Right renal pelvis (tissue), 4 donors: ENCODE measurements around the gene FZD8. TPM values are rescaled to one million over a fixed set of nuclear protein-coding genes. Genes with fewer than 3 reads are reported as not detected.

ENCODE experiments used
- DNase-seq, 4 donors: peaks; one replicate each; pipeline ENCODE4 v3.0.0-alpha.2; 2013; ENCODE audit warnings: low read depth in 4 of 4, low spot score in 3 of 4, missing footprints in 1 of 4
- polyA plus RNA-seq, 4 donors: library from polyadenylated mRNA; unstranded; fragments of 120-200 nt; gene quantifications; one replicate each; pipeline ENCODE4 v1.2.1, GENCODE V29; 2013; ENCODE audit not compliant: insufficient read length in 4 of 4

The FZD8 gene
- polyA plus RNA-seq, 4 donors, result 11.9 to 17.5 (median 15.1) TPM

- DNase-seq, result no peak
Observed at GRCh38 chr10:35641676-35642034, 441 bp downstream of the FZD8 start.

DNA sequence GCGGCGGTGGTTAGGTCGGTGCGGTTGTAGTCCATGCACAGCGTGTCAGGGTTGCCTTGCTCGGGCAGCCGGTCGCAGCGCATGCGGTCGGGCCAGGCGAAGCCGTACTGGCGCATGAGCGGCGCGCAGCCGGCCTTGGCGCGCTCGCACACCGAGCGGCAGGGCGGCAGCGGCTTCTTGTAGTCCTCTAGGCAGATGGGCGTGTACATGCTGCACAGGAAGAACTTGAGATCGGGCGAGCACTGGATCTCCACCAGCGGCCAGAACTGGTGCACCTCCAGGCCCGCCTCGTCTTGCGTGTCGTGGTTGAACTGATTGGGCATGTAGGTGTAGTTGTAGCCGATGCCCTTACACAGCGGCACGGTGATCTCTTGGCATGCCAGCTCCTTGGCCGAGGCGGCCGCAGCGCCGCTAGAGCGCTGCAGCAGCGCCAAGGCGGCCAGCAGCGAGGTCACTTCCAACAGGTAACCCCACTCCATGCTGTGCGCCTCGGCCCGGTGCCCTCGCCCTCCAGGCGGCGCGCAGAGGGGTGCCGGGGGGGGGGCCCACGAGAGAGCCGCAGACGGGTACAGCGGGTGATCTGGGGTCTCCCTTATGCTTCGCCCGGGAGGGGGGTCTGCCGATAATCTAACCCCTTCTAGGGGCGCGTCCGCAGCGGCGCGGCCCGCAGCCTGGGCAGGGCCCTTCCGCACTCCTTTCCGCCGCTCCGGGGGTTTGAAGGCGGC is 983 bp downstream of the FZD8 start:
- DNase-seq, result peak in 1 of 4 donors; percentile 51

- peak in 1 of 4 donors; percentile 54 for DNase-seq
Observed at GRCh38 chr10:35640474-35640873, 1.6 kb downstream of the FZD8 start.

DNA sequence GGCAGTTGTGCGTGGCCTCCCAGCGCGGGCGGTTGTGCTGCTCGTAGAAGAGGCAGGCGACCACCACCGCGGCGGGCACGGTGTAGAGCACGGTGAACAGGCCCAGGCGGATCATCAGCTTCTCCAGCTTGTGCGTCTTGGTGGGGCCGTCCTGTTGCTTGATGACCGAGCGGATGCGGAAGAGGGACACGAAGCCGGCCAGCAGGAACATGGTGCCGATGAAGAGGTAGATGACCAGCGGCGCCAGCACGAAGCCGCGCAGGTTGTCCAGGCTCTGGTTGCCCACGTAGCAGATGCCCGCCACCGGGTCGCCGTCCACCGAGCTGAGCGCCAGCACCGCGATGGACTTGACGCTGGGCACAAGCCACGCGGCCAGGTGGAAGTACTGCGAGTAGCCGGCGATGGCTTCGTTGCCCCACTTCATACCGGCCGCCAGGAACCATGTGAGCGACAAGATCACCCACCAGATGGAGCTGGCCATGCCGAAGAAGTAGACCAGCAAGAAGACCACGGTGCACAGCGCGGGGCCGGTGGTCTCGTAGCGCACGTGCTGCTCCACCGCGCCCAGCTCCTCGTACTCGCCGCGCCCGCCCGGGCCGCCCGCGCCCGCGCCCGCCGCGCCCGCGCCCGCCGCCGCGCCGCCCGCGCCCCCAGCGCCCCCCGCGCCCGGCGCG is 2.2 kb downstream of the FZD8 start:
- DNase-seq, result peak in 1 of 4 donors; percentile 19

DNA sequence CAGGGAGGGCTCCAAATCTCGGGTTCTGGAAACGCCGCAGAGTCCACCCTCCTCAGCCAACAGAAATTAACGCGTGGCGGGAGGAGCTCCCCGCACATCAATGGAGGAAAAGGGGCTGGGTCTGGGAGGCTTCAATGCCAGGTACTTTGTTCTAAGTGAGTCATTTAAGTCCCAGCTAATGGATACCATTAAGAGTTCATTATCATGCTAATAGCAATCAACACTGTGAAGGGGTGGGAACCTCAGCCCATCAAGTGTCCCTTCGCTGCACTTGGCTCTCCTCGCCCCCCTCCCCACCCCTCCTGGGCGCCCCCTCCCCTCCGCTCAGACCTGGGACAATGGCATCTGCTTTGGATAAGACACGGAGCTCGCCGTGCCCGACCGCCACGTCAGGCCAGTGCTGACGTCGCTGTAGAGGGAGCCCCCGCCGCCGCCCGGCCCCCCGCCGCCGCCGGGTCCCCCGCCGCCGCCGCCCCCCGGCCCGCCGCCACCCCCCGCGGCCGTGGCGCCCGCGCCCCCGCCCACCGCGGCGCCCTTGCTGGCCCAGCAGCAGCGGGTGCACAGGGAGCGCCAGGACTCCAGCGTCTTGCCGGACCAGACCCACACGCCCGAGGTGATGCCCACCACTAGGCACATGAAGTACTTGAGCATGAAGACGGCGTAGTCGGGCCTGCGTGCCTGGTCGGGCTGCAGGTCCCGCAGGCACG is 2.9 kb downstream of the FZD8 start:
- DNase-seq, result no peak

DNA sequence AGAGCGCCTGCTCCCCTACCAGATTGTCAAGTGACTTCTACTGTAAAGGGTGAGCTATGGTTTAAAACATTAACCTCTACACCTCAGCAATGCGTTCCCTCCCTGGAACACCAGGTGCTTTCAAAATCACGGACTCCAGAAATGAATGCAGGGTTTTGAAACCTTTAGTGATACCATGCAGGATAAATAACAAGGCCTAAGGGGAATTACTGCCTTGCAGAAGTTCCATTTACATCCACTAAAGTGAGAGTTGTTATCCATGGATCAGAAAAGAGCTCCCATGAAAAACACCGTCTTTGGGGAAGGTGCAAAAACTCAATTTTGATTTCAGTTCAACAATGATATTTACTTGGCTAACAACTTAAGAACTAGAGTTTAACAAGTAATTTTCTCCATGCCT is 4.0 kb downstream of the FZD8 start:
- no peak for DNase-seq

DNA sequence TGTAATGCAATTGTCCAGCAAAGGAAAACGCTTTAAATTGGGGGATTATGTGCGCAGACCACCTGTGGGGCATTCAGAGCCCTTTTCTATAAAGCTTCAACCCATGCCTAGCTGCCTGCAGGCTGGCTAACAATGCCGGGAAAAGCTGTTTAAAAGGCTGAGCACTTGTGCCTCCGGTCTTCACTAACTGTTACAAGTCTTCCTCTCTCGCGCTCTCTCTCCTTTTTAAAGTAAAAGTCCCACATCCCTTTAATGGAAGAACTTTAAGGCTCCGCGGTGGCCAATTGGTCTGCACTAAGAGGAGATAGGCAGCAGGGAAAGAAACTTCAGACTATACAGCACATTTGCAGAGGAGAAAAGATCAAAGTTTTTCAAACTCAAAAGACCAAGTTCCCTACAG is 4.6 kb downstream of the FZD8 start:
- DNase-seq, result no peak

- no peak for DNase-seq
Observed at GRCh38 chr10:35636956-35637355, 5.1 kb downstream of the FZD8 start.

GRCh38 chr10:35635576-35635975 is 6.5 kb downstream of the FZD8 start:
- no peak for DNase-seq

DNA sequence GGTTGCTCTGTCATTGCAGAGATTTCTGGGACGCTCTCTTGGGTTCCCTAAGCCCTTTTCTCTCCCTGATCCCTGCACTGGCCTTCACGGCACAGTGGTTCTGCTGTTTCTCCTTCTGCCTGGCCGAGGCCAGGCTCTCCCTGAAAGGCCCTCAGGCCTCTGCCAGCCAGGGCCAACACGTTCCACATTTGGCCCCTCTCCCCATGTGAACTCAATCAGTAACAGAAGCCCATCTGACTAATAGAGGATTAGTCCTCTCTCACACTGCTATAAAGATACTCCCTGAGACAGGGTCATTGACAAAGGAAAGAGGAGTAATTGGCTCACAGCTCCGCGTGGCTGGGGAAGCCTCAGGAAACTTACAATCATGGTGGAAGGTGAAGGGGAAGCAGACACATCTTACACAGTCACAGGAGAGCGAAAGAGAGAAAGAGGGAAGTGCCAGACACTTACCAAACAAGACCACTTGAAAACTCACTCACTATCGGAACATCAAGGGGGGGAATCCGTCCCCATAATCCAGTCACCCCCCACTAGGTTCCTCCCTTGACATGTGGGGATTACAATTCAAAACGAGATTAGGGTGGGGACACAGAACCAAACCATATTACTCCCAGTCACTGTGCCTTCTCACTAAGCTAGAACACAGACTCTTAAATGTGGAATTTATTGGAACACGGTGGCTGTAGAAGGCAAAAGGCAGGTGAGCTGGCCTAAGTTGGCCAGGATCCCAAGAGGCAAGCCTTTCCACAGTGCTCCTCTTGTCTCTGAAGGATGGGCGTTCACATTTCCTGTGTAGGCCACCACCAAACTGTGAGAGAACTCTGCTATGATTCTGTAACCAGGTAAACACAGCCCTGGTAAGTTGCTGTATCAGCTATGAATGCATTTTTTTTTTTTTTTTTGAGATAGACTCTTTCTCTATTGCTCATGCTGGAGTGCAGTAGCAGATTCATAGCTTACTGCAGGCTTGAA is 8.8 kb downstream of the FZD8 start:
- no peak for DNase-seq

- DNase-seq, result no peak
Observed at GRCh38 chr10:35632027-35632426, 10.1 kb downstream of the FZD8 start.

GRCh38 chr10:35631404-35631803 is 10.7 kb downstream of the FZD8 start:
- DNase-seq, result no peak

DNA sequence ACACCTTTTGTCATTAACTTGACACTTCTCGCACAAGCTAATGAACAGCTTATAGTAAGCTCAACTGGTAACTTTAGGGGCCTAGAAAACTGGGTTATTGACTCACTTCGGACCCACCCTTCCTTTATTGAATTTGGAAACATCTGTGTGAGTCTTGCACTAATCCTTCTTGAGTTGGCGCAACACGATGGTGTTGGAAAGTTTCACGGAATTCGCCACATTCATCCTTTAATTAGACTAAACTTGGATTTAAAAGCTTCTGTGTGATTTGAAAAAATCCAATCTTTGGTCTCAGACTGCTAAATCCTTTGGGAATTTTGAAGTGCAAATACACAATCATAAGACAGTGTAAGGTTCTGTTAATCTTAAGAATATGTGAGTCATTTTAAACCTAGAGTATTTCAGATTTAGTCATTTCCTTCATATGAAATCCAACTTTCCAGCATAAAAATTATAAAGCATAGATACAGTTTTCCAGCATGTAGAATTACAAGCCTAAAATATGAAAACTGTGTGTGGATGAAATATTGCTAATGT is 15.1 kb downstream of the FZD8 start:
- DNase-seq, result no peak

- no peak for DNase-seq
Observed at GRCh38 chr10:35614312-35614711, 27.8 kb downstream of the FZD8 start.

GRCh38 chr10:35613597-35614226 is 28.4 kb downstream of the FZD8 start:
- no peak for DNase-seq

DNA sequence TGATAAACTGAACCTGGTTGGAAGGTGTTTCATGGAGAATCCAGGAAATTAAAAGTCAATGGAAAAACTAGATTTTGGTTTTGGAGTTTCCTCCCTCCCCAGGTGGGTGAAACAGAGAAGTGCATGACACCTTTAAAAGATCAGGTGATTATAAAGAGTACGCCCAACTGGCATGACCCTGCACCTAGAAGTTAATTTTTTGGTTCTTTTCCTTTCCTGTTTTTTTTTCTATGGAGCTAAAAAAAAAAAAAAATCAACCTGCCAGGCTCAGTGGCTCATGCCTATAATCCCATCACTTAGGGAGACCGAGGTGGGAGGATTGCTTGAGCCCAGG is 29.0 kb downstream of the FZD8 start:
- DNase-seq, result no peak

- no peak for DNase-seq
Observed at GRCh38 chr10:35612385-35613106, 29.6 kb downstream of the FZD8 start.

DNA sequence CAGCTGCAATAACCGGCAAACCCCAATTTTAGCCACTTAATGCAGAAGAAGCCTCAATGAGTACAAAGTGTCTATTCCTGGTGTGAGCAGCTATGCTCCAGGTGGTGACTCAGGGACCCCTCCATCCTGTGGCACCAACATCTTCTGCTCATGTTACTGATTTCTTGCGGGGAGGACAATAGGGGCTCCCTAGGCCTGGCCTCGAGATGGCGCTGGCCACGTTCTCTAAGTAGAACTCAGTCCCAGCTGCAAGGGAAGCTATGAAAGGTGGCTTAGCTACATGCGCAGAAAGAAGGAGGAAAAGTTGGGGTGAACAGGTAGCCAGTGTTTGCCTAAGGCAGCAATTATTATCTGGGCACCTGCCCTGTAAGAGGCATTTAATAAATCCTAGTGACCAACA is 30.3 kb downstream of the FZD8 start:
- DNase-seq, result no peak

DNA sequence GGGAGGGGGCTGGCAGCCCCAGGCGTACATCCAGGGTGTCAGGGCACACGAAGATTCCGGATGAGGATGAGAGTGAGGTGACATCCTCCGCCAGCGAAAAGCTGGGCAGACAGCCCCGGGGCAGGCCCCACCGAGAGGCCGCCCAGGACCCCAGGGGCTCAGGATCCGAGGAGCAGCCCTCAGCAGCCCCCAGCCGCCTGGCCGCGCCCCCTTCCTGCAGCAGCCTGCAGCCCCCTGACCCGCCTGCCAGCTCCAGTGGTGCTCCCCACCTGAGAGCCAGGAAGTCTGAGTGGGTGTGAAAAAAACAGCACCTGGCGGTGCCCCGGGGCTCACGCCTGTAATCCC is 33.8 kb downstream of the FZD8 start:
- no peak for DNase-seq
